Skeletal muscle satellite cell (primary cell): ENCODE measurements around the gene VCX2. TPM values are rescaled to one million over a fixed set of nuclear protein-coding genes. Genes with fewer than 3 reads are reported as not detected.
"Not testable (repeated sequence)": the region's sequence is repeated elsewhere in the genome, so short reads cannot be mapped to it uniquely, and the experiment has no call there.

Experiments used
- H3K27me3 ChIP-seq: 2 replicates; pipeline ENCODE4 v1.7.0; 2013; ENCODE audit warnings: low read length; ENCODE audit not compliant: control insufficient read depth, insufficient read depth
- H3K36me3 ChIP-seq: 2 replicates; pipeline ENCODE4 v1.7.0; 2013; ENCODE audit warnings: mild to moderate bottlenecking, control low read depth, low read length; ENCODE audit not compliant: insufficient read depth
- H3K4me1 ChIP-seq: 2 replicates; pipeline ENCODE4 v1.7.0; 2013; ENCODE audit warnings: low read length; ENCODE audit not compliant: control insufficient read depth, insufficient read depth
- H3K4me2 ChIP-seq: 2 replicates; pipeline ENCODE4 v1.7.0; 2013; ENCODE audit warnings: mild to moderate bottlenecking, low read length
- H3K4me3 ChIP-seq: 2 replicates; pipeline ENCODE4 v1.7.0; 2013; ENCODE audit warnings: low read length
- H3K9ac ChIP-seq: 2 replicates; pipeline ENCODE4 v1.7.0; 2013; ENCODE audit warnings: mild to moderate bottlenecking, low read depth, low read length, moderate library complexity
- H3K9me3 ChIP-seq: replicated peaks from 2 replicates; pipeline ENCODE4 v1.7.0; 2013; ENCODE audit warnings: mild to moderate bottlenecking, control low read depth, low read length
- total RNA-seq: library from RNA; depleted of rRNA; stranded (reverse); fragments of >200 nt; gene quantifications from 2 replicates; pipeline ENCODE4 v1.2.3, GENCODE V29; 2012; rRNA removed

Gene VCX2
- not detected in 2 replicates for total RNA-seq

- H3K9ac ChIP-seq, H3K4me2 ChIP-seq, H3K4me3 ChIP-seq: not testable (repeated sequence)
Measured at GRCh38 chrX:8171169-8171568, at the start of gene VCX2. Gene VCX2 (minus strand): TSS chrX:8171267. CDS start chrX:8170643, 624 bp downstream.

GRCh38 chrX:8204943-8205342 lies 33.9 kb upstream of the VCX2 start:
- H3K4me2 ChIP-seq = no peak overlapping the region
- H3K9ac ChIP-seq = no peak overlapping the region
- H3K4me3 ChIP-seq = no peak overlapping the region
- H3K36me3 ChIP-seq = no peaks in the 10 kb centered on the region
- no peaks in the 10 kb centered on the region for H3K4me1 ChIP-seq
- no peaks in the 10 kb centered on the region for H3K27me3 ChIP-seq
- no peaks in the 10 kb centered on the region for H3K9me3 ChIP-seq

More at GRCh38 chrX:8171169-8171568, at the start of gene VCX2:
- not testable (repeated sequence) for H3K4me1 ChIP-seq, H3K9me3 ChIP-seq, H3K36me3 ChIP-seq, H3K27me3 ChIP-seq

DNA sequence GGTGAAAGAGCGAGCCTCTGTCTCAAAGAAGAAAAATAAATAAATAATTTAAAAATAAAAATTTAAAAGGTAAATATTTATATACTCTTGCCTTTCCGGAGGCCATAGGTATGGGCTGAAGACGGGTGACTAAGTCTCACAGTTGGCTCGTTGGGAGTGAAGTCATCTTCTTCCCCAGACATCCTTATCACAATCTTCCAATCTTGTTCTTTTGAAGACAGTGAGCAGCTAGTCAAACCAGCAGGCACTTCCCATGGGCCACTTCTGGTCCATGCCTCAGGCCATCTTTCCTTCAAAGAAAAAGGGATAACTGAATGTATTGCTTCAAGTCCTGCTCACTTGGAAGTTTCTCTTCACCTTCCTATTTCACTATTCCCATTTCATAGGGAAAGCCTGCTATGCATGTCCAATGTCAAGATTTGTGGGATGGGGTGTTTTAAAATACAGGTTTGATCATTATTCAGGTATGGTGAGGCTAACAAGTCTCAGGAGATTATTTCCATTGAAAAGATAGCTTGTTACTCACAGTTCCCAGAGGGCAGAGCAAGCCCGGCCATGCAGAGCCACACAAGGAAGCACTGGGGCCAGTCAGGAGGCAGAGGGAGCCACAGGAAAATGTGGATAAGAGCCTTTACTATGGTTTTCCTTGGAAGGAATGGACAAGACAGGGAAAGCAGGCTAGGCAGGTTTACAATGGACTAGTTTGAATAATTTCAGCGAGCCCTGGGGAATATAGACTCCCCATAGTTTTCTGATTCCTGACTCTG lies 33.3 kb upstream of the VCX2 start:
- H3K9me3 ChIP-seq = no peaks in the 10 kb centered on the region
- no peak overlapping the region for H3K9ac ChIP-seq
- no peaks in the 10 kb centered on the region for H3K36me3 ChIP-seq
- H3K4me2 ChIP-seq = no peak overlapping the region
- no peaks in the 10 kb centered on the region for H3K4me1 ChIP-seq
- H3K4me3 ChIP-seq = no peak overlapping the region
- H3K27me3 ChIP-seq = no peaks in the 10 kb centered on the region

DNA sequence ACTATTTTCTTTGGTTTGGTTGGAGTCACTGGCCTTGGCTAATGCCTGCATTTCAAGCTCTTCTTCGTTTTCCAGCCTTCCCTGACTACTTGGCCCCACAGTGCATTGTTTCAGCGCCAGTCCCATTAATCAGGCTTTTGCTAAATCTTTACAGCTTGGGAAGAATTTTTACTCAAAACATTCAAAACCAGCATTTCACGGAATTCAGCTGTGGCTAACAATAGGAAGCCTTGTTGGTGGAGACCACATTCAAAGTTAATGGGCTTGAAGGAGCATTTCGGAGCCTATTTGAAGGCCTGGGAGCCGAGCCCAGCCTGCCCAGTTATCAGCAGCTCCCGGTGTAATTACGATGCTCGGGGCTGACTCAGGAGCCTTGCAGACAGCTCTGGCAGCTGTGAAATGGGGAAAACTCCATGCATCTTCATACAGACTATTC lies 30.8 kb upstream of the VCX2 start:
- Histone ChIP-seq H3K9me3 (no peaks in the 10 kb centered on the region), H3K36me3 (no peaks in the 10 kb centered on the region), H3K27me3 (no peaks in the 10 kb centered on the region), H3K9ac (no peak overlapping the region), H3K4me1 (no peaks in the 10 kb centered on the region), H3K4me3 (no peak overlapping the region), H3K4me2 (no peak overlapping the region)

GRCh38 chrX:8196776-8197175 lies 25.7 kb upstream of the VCX2 start:
- H3K9ac ChIP-seq = no peak overlapping the region
- no peaks in the 10 kb centered on the region for H3K9me3 ChIP-seq
- H3K36me3 ChIP-seq = no peaks in the 10 kb centered on the region
- no peak overlapping the region for H3K4me3 ChIP-seq
- H3K4me2 ChIP-seq = no peak overlapping the region
- no peaks in the 10 kb centered on the region for H3K4me1 ChIP-seq
- no peaks in the 10 kb centered on the region for H3K27me3 ChIP-seq

- H3K9me3 ChIP-seq = no peaks in the 10 kb centered on the region
- H3K36me3 ChIP-seq = no peaks in the 10 kb centered on the region
- H3K4me1 ChIP-seq = no peaks in the 10 kb centered on the region
- no peak overlapping the region for H3K9ac ChIP-seq
- no peaks in the 10 kb centered on the region for H3K27me3 ChIP-seq
- no peak overlapping the region for H3K4me2 ChIP-seq
- H3K4me3 ChIP-seq = no peak overlapping the region
Measured at GRCh38 chrX:8194216-8194615, 23.1 kb upstream of the VCX2 start.

- Histone ChIP-seq H3K9me3 (no peaks in the 10 kb centered on the region), H3K9ac (no peak overlapping the region), H3K4me3 (no peak overlapping the region), H3K27me3 (no peaks in the 10 kb centered on the region), H3K4me1 (no peaks in the 10 kb centered on the region), H3K36me3 (no peaks in the 10 kb centered on the region), H3K4me2 (no peak overlapping the region)
Measured at GRCh38 chrX:8192276-8192675, 21.2 kb upstream of the VCX2 start.

DNA sequence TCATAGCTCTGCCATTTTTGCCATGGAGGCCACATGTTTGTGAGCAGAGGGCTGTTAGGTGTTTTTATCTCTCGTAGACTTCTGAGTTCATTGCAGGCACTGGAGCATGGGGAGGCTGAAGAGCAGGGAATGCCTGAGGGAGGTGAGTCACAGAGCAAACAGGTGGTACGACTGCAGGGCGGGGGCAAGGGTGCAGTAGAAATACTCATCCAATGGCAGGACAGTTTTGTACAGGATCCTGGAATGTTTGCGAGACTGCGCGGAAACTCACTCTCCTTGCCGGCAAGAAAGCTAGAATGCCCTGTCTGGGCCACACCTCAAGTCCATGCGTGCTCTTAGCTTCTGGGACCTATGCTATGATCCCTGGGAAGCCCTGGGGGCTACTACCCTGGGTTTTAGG lies 20.0 kb upstream of the VCX2 start:
- Histone ChIP-seq H3K4me3 (no peak overlapping the region), H3K27me3 (no peaks in the 10 kb centered on the region), H3K9ac (no peak overlapping the region), H3K9me3 (no peaks in the 10 kb centered on the region), H3K36me3 (no peaks in the 10 kb centered on the region), H3K4me1 (no peaks in the 10 kb centered on the region), H3K4me2 (no peak overlapping the region)

DNA sequence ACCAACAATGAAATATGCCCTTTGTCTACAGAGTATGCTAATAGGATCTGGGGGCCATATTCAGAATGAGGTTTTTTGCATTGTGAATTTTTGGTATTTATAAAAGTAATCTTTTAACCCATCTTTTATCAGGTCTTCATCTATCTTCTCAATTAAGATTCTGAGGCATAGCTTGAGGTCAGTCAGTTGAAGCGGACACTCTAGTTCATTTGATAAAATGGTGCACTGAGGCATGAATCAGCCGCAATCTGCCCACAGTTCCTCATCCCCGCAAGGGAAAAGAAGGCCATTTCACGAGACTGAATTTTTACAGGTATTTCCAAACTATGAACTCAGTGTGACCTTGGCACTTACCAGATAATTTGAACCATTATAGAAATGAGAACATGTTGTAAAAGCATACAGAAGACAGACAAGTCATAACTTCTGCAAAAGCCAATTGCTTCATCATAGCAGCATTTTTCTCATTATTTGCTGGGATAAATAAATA lies 19.3 kb upstream of the VCX2 start:
- Histone ChIP-seq H3K4me2 (no peak overlapping the region), H3K36me3 (no peaks in the 10 kb centered on the region), H3K4me1 (no peaks in the 10 kb centered on the region), H3K9ac (no peak overlapping the region), H3K9me3 (no peaks in the 10 kb centered on the region), H3K27me3 (no peaks in the 10 kb centered on the region), H3K4me3 (no peak overlapping the region)

- Histone ChIP-seq H3K27me3 (no peaks in the 10 kb centered on the region), H3K36me3 (no peaks in the 10 kb centered on the region), H3K4me1 (no peaks in the 10 kb centered on the region), H3K4me3 (no peak overlapping the region), H3K4me2 (no peak overlapping the region), H3K9ac (no peak overlapping the region), H3K9me3 (peaks cover 1% of the 10 kb centered on the region)
Measured at GRCh38 chrX:8189096-8189830, 18.2 kb upstream of the VCX2 start.

DNA sequence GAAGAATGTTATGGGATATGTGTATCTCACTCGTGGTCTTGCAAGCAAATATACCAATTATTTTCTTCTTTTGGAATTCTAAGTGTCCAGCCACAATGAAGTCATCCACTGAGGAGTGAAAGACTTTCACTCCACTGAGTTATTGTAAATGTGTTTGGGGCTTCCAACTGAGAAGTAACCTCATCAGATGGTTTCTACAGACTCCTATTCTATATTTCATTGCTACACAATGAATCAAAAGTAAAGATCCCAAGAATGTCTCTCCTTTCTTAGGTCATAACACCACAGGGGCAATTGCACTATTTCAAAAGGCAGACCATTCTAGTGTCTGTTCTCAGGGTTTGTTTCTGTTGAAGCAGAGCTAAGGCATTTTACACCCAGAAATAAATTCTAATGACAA lies 12.3 kb upstream of the VCX2 start:
- Histone ChIP-seq H3K4me2 (no peak overlapping the region), H3K27me3 (no peaks in the 10 kb centered on the region), H3K4me3 (no peak overlapping the region), H3K9ac (no peak overlapping the region), H3K36me3 (no peaks in the 10 kb centered on the region), H3K9me3 (peaks cover 8% of the 10 kb centered on the region), H3K4me1 (no peaks in the 10 kb centered on the region)
